ENCODE data around the gene USP6. TPM values are rescaled to one million over a fixed set of nuclear protein-coding genes. Genes with fewer than 3 reads are reported as not detected.

The USP6 gene
- total RNA-seq, result not detected in 2 replicates

DNA sequence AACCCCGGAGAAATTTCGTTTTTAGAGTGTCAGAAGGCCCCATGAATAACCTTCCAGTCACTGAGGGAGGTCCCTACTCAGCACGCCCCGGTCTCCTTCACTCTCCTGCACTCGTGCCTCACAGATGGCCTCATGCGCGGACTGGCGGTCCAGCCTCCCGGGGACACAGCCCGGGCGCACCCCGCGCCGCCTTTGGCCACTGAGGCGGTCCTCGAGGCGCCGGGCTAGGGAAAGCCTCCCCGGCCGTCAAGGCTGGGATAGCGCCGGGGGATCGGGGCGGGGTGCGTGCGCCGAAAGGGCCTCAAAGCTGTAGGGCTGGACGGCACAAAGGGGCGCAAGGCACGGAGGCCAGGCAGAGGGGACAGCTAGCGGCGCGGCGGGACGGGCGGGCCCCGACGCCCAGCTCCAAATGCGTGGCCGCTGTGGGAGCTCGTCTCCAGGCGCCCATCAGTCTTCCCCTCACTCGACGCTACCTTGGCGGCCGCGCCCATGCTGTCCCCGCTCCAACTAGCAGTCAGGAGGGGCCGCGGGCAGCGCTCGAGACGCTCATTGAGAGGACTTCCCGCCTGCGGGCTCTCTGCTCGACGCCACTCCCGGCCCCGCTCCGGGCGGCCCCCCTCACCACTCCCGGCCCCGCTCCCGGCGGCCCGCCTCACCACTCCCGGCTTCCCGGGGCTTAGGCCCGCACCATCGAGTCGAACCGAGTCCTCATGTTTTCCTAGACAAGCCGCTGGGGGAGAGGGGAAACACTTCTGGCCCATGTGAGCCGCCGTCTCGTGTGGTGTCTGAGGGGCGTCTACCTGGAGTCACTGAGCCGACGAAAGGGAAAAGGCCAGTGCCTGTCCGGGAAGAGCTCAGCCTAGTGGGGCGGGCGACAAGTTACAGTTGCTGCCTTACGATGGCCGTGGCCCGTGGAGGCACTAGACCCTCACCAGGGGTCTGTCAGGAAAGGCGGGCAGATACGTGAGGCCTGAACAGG, at the start of gene USP6:
USP6 (plus strand) TSS at position 360 of the 979 bp plus-strand sequence. CDS start 14,336 bp downstream, outside the sequence.

DNA sequence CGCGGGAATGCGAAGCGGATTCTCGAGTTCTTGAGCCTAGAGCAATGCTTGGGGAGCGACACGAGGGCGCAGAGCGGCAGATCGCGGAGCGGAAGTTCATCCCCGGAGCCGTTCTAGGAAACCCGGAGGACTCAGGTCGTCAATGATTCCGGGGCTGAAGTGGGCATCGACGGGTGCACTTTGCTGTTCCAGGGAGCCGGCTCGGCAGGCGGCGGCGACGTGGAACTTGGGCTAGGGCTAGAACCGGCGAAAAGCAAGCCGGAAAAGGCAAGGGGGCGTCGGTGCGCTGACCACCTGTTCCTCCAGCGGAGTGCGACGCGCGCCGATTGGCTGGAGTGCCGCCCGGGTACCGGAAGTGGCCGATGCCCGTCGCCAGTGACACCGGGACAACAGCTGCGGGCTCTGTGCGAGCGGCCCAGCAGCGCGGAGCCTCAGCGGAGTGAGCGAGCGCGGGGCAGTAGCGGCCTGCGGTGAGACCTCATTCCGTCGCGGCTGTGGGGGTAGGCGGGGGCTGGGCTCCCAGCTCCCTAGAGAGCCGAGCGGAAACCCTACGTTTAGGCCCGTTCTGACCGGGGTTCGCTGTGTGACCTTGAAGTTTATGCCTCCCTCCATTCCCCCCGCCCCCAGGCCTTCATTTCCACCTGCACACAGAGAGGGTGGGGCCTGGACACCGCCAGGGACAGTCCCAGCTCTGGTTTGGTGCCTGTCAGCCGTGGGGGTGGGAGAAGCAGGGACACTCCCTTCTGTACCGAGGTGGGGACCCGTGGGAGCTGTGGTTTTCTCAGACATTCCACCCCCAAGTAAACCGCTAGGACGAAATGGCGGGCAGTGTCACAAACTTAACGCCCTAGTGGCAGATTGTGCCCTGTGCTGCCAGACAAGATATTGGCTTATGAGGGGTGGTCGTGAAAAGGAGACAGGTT, 37.5 kb upstream of the USP6 start, which contains the start of gene ZFP3:
ZFP3 (plus strand) TSS at position 362 of the 923 bp plus-strand sequence. CDS start 13,038 bp downstream, outside the sequence.

DNA sequence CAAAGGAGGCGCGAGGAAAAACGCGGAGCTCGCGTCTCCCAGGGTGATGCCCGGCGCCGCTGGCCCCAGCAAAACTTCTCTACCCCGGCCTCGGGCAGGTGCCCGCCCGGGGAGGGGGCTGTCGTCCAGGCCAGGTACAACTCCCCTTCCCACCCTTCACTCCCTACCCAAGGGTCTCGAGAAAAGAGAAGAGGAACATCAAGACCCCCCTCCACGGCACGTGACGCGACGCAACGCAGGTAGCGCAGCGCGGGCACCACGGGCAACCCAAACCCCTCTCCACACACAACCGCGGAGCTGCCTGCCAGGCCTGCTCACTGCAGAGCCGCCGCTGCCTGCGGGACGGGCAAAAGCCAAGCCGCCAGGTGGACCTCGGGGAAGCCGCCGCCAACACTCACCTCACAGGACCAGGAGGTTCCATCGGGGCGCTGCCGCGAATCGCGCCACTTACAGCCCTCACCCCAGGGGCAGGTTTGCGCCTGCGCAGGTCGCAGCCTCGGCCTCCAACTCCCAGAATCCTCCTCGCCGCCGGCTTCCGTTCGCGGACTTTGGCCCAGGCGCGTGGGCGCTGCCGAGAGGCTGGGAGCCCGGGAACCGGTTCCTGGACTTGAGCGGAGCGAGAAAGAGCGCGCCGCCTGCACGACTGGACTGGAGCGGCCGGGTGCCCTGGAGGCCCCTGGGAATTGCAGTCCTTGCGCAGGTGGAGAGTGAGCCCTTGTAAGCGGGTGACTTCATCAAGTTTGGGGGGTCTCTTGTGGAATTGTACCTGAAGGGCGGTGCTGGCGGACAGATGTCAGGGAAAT, 4.2 kb upstream of the USP6 start, which contains the start of gene ZNF232:
ZNF232 (minus strand) TSS at position 477 of the 803 bp plus-strand sequence; CDS start at position 421, 56 bp downstream.

DNA sequence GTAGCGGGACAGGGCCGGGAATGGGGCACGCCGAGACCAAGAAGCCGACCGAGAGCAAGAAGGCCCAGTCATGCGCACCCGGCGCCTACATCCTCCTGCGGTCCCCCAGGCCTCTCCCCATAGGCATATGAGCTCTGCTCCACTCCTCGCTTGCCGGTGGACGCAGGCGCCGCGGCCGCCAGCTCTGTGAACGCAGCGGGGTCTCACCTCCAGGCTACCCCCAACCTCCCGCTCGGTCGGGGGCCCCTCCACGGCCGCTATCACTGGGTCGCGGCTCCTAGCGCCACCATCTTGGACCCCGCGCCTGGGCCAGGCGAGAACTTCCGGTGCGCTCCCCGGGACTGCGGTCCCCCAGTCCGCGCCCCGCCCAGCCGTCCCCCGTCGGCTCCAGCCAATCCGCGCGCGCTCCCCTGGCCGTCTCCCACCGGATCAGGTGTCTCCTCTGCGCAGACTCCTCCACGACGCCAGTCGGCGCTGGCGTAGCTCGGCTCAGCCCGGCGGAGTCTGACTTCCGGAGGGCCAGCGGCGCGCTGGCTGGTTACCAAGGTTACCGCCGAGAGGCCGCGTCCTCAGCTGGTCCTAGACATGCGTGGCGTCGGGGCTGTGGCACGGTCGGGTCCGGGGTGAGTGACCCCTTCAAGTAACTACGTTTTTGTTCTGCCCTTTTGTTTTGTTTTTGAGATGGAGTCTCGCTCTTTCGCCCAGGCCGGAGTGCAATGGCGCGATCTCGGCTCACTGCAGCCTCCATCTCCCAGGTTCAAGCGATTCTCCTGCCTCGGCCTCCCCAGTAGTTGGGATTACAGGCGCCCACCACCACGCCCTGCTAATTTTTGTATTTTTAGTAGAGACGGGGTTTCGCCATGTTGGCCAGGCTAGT, 75.9 kb downstream of the USP6 start, which contains the start of gene ZNF594:
ZNF594 (minus strand) TSS at position 328 of the 877 bp plus-strand sequence. CDS start 7,612 bp downstream, outside the sequence.

Other genes starting within 250 kb of the USP6 start
- 0.61 and 1.3 TPM in 2 replicates for gene C17orf107, start 216.5 kb upstream of the USP6 start, total RNA-seq
- 0.30 and 0.97 TPM in 2 replicates for gene CHRNE, start 212.9 kb upstream of the USP6 start, total RNA-seq
- not detected in 2 replicates for gene GP1BA, start 183.8 kb upstream of the USP6 start, total RNA-seq
- gene SLC25A11, start 176.0 kb upstream of the USP6 start, total RNA-seq, result 56.8 and 59.4 TPM in 2 replicates
- gene RNF167, start 175.8 kb upstream of the USP6 start, total RNA-seq, result 11.0 and 11.2 TPM in 2 replicates
- gene PFN1, start 167.5 kb upstream of the USP6 start, total RNA-seq, result 292 and 379 TPM in 2 replicates
- gene ENO3, start 164.9 kb upstream of the USP6 start, total RNA-seq, result 1.3 and 2.3 TPM in 2 replicates
- 55.2 and 56.5 TPM in 2 replicates for gene SPAG7, start 148.2 kb upstream of the USP6 start, total RNA-seq
- 3.2 and 8.1 TPM in 2 replicates for gene CAMTA2, start 128.4 kb upstream of the USP6 start, total RNA-seq
- not detected in 2 replicates for gene INCA1, start 118.5 kb upstream of the USP6 start, total RNA-seq
- 44.4 and 60.1 TPM in 2 replicates for gene KIF1C, start 118.1 kb upstream of the USP6 start, total RNA-seq
- gene SLC52A1, start 80.6 kb upstream of the USP6 start, total RNA-seq, result under 0.01 TPM in 1 of 2 replicates, not detected in the other
- 0.97 and 1.2 TPM in 2 replicates for gene ZFP3, start 37.6 kb upstream of the USP6 start, total RNA-seq
- 4.9 and 6.4 TPM in 2 replicates for gene ZNF232, start 4.2 kb upstream of the USP6 start, total RNA-seq
- gene ZNF594, start 75.8 kb downstream of the USP6 start, total RNA-seq, result 1.6 and 5.0 TPM in 2 replicates
- gene SCIMP, start 118.8 kb downstream of the USP6 start, total RNA-seq, result not detected in 2 replicates
- gene RABEP1, start 166.3 kb downstream of the USP6 start, total RNA-seq, result 48.1 and 55.5 TPM in 2 replicates

Measured in epithelial cell of umbilical artery (primary cell).